ENCODE data around the gene KSR2. TPM values are rescaled to one million over a fixed set of nuclear protein-coding genes. Genes with fewer than 3 reads are reported as not detected.

KSR2 gene
- total and polyA plus RNA-seq, 2 donors from 2014 or later, result 0.34 to 2.9 TPM

DNA sequence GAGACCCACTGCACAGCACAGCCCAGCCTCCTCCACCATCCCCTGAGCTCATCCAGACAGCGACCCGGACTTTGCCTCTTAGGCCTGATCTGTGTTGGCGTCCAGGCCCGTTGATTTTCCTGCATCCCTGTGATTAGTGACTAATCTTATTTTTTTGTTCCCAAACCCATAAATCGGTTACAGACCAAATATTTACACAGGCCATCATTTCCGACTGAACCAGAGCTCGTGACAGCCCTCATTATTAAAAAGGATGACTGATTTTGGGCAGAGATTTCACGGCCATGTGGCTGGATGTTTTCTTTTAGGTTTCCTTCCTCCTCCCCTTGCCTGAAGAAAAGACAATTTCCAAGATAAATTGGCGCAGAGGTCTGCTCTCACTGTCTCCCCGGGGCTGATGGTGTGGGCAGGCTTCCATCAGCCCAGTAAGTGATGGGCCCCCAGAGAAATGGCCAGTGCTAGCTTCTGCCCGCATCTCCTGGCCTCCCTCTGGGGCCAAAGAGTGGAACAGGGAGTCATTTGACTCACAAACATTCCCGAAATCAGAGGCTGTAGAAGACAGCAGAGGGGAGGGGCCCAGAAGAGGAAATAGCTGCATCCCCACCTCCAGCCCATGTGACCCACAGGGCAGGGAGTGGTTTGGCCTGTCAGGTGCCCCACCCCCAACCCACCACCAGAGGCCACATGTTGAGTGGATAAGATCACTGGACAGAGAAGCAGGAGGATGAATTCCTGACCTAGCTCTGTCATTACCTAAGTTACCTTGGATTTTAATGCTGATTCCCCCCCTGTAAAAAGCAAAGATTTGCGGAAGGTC lies 283.5 kb downstream of the KSR2 start:
- H3K9ac ChIP-seq (ENCODE audit: low read length in 3 of 3), result no peak overlapping the region
- intact Hi-C loops (cut with DNase I), result no loop called here
- H3K36me3 ChIP-seq (ENCODE audit: control insufficient read depth in 2 of 3, insufficient read depth in 3 of 3, low read length in 3 of 3), result no peaks in the 10 kb centered on the region
- no peak for FAIRE-seq
- no peaks in the 10 kb centered on the region for H3K27me3 ChIP-seq (ENCODE audit: control insufficient read depth, insufficient read depth, low read length)
- no peak overlapping the region for H3K4me3 ChIP-seq (ENCODE audit: low read length in 3 of 3)
- H3K27ac ChIP-seq (ENCODE audit: low read depth in 2 of 2, low read length in 2 of 2), result no peak overlapping the region
- H3K9me3 ChIP-seq (ENCODE audit: control insufficient read depth in 2 of 3, insufficient read depth in 1 of 3, low read length in 3 of 3), result no peaks in the 10 kb centered on the region
- peaks cover 0 to 2% (median 0%) of the 10 kb centered on the region in 3 donors for H3K4me1 ChIP-seq (ENCODE audit: control insufficient read depth in 2 of 3, insufficient read depth in 2 of 3, low read depth in 1 of 3, low read length in 3 of 3)
- peak; percentile 51 to 91 (median 55) for DNase-seq
- TF ChIP-seq, protein P1, sequence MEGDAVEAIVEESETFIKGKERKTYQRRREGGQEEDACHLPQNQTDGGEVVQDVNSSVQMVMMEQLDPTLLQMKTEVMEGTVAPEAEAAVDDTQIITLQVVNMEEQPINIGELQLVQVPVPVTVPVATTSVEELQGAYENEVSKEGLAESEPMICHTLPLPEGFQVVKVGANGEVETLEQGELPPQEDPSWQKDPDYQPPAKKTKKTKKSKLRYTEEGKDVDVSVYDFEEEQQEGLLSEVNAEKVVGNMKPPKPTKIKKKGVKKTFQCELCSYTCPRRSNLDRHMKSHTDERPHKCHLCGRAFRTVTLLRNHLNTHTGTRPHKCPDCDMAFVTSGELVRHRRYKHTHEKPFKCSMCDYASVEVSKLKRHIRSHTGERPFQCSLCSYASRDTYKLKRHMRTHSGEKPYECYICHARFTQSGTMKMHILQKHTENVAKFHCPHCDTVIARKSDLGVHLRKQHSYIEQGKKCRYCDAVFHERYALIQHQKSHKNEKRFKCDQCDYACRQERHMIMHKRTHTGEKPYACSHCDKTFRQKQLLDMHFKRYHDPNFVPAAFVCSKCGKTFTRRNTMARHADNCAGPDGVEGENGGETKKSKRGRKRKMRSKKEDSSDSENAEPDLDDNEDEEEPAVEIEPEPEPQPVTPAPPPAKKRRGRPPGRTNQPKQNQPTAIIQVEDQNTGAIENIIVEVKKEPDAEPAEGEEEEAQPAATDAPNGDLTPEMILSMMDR (IDR thresholded peaks at IDR 0.05; ENCODE audit: borderline replicate concordance, extremely low read depth, insufficient read depth), result no peak

DNA sequence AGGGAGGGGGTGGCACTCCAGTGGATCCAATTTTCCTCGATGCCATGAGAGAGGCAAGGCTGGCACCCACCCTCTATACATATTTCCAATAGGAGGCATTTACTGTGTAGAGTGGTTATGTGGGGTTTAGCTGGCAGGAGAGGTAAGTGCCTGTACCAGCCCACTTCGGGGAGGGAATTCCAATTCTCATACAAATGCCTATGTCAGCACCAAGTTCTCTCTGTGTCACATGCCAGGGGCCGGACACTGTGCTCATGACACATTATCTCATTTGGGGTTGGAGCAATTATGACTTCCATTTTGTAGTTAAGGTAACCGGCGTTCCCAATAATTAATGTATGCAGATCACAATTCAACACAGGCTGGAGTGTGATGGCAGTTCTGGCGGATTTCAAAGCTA lies 284.3 kb downstream of the KSR2 start:
- no peak overlapping the region for H3K27ac ChIP-seq (ENCODE audit: low read depth in 2 of 2, low read length in 2 of 2)
- H3K36me3 ChIP-seq (ENCODE audit: control insufficient read depth in 2 of 3, insufficient read depth in 3 of 3, low read length in 3 of 3), result no peaks in the 10 kb centered on the region
- H3K4me3 ChIP-seq (ENCODE audit: low read length in 3 of 3), result no peak overlapping the region
- DNase-seq (no peak), FAIRE-seq (no peak)
- no peaks in the 10 kb centered on the region for H3K27me3 ChIP-seq (ENCODE audit: control insufficient read depth, insufficient read depth, low read length)
- no peaks in the 10 kb centered on the region for H3K9me3 ChIP-seq (ENCODE audit: control insufficient read depth in 2 of 3, insufficient read depth in 1 of 3, low read length in 3 of 3)
- peaks cover 0 to 2% (median 0%) of the 10 kb centered on the region in 3 donors for H3K4me1 ChIP-seq (ENCODE audit: control insufficient read depth in 2 of 3, insufficient read depth in 2 of 3, low read depth in 1 of 3, low read length in 3 of 3)
- intact Hi-C loops (cut with DNase I), result no loop called here
- TF ChIP-seq, protein P1 (IDR thresholded peaks at IDR 0.05; ENCODE audit: borderline replicate concordance, extremely low read depth, insufficient read depth), result no peak
- H3K9ac ChIP-seq (ENCODE audit: low read length in 3 of 3), result no peak overlapping the region

DNA sequence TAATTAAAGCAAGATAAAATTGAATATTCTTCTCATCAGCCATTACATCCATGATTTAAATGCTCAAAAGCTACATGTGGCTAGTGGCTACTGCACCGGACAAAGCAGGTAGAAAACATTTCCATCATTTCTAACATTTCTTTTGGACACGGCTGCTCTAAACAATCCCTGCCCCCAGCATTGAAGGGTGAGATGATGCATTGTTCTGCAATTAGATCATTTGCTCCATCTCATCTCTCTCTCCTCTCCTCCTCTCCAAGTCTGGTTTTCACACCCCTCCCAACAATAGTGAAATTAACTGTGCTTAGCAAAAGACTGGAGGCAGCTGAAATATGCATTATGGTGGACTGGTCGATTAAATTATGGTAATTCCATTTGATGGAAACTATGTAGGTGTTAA lies 288.5 kb downstream of the KSR2 start:
- FAIRE-seq, result no peak
- no peak overlapping the region for H3K9ac ChIP-seq (ENCODE audit: low read length in 3 of 3)

More for the DNA sequence above, 288.5 kb downstream of the KSR2 start:
- intact Hi-C loops (cut with DNase I), result no loop called here
- H3K4me3 ChIP-seq (ENCODE audit: low read length in 3 of 3), result no peak overlapping the region
- H3K27me3 ChIP-seq (ENCODE audit: control insufficient read depth, insufficient read depth, low read length), result no peaks in the 10 kb centered on the region
- no peaks in the 10 kb centered on the region for H3K36me3 ChIP-seq (ENCODE audit: control insufficient read depth in 2 of 3, insufficient read depth in 3 of 3, low read length in 3 of 3)
- H3K4me1 ChIP-seq (ENCODE audit: control insufficient read depth in 2 of 3, insufficient read depth in 2 of 3, low read depth in 1 of 3, low read length in 3 of 3), result peaks cover 0 to 2% (median 0%) of the 10 kb centered on the region in 3 donors
- H3K27ac ChIP-seq (ENCODE audit: low read depth in 2 of 2, low read length in 2 of 2), result no peak overlapping the region
- H3K9me3 ChIP-seq (ENCODE audit: control insufficient read depth in 2 of 3, insufficient read depth in 1 of 3, low read length in 3 of 3), result no peaks in the 10 kb centered on the region
- no peak for DNase-seq
- TF ChIP-seq, protein P1 (IDR thresholded peaks at IDR 0.05; ENCODE audit: borderline replicate concordance, extremely low read depth, insufficient read depth), result no peak
